Spleen (tissue), 13 donors: ENCODE data around the gene CHRNA3. TPM values are rescaled to one million over a fixed set of nuclear protein-coding genes. Genes with fewer than 3 reads are reported as not detected.

ENCODE experiments used
- DNase-seq: peaks from one replicate; pipeline ENCODE4 v3.0.0-alpha.2; 2020
- H3K27ac ChIP-seq, 8 donors: fragments of 200-600 bp; sonication (generic) in 7 of 8; 1 replicate in 4 of 8; 2 replicates in 4 of 8; pipeline versions ENCODE4 v1.5.0 to v1.8.0; 2016 to 2021; ENCODE audit warnings: inconsistent platforms in 4 of 8, mild to moderate bottlenecking in 4 of 8, moderate library complexity in 1 of 8
- H3K27me3 ChIP-seq, 7 donors: fragments of 200-600 bp; sonication (generic) in 6 of 7; replicated peaks in 1 of 7; 1 replicate in 4 of 7; 2 replicates in 3 of 7; pipeline versions ENCODE4 v1.5.0 to v1.8.0; 2016 to 2021; ENCODE audit warnings: inconsistent platforms in 3 of 7, mild to moderate bottlenecking in 1 of 7
- H3K36me3 ChIP-seq, 6 donors: fragments of 200-600 bp; sonication (generic) in 5 of 6; 1 replicate in 4 of 6; 2 replicates in 2 of 6; pipeline versions ENCODE4 v1.5.0 to v1.8.0; 2016 to 2021; ENCODE audit warnings: inconsistent platforms in 2 of 6
- H3K4me1 ChIP-seq, 6 donors: fragments of 200-600 bp; sonication (generic) in 5 of 6; 1 replicate in 3 of 6; 2 replicates in 3 of 6; pipeline versions ENCODE4 v1.5.0 to v1.8.0; 2016 to 2021; ENCODE audit warnings: inconsistent platforms in 3 of 6
- H3K4me3 ChIP-seq, 8 donors: fragments of 200-600 bp; sonication (generic) in 7 of 8; 1 replicate in 4 of 8; 2 replicates in 4 of 8; pipeline versions ENCODE4 v1.5.0 to v1.8.0; 2016 to 2021; ENCODE audit warnings: inconsistent platforms in 4 of 8, mild to moderate bottlenecking in 4 of 8, moderate library complexity in 2 of 8
- H3K9me3 ChIP-seq, 8 donors: fragments of 200-600 bp; sonication (generic) in 7 of 8; 1 replicate in 4 of 8; 2 replicates in 4 of 8; pipeline versions ENCODE4 v1.5.0 to v1.8.0; 2016 to 2021; ENCODE audit warnings: inconsistent platforms in 4 of 8
- CTCF ChIP-seq, 11 experiments: fragments of 200-600 bp in 7 of 11; fragments of 450-650 bp in 4 of 11; sonication (generic) in 4 of 11; IDR thresholded peaks in 8 of 11; conservative IDR thresholded peaks in 3 of 11; 1 replicate in 7 of 11; 2 replicates in 4 of 11; pipeline versions ENCODE4 v1.4.0 to v1.8.0; 2016 to 2021; ENCODE audit warnings: antibody characterized with exemption in 11 of 11, inconsistent platforms in 4 of 11, mild to moderate bottlenecking in 1 of 11
- POLR2A ChIP-seq, 3 donors: fragments of 450-650 bp; IDR thresholded peaks; one replicate each; pipeline ENCODE4 v1.5.1; 2017; ENCODE audit warnings: antibody characterized with exemption in 3 of 3, mild to moderate bottlenecking in 1 of 3
- POLR2AphosphoS5 ChIP-seq, 3 donors: sonication (generic); formaldehyde crosslinking; IDR thresholded peaks; one replicate each; pipeline ENCODE4 v1.5.1; 2017; ENCODE audit warnings: antibody characterized with exemption in 3 of 3
- WGBS, 5 donors: extraction: QIAGEN DNeasy Blood & Tissue Kit in 3 of 5; methylation state at CpG; one replicate each; pipeline versions ENCODE4 v1.1.5 to v1.1.7; 2013 to 2018; 5-methylcytosine and 5-hydroxymethylcytosine counted together
- intact Hi-C: fragments of 100-400 bp; cut with DNase I; formaldehyde crosslinking; loops from one replicate; pipeline ENCODE4 v1.15.0; 2023; ENCODE audit warnings: low total_unique reads
- long read RNA-seq, 2 donors: transcript quantifications; one replicate each; lab custom pipeline, GENCODE V29; 2026
- polyA plus RNA-seq, 3 donors: library from polyadenylated mRNA; stranded (reverse); fragments of 200-250 nt; gene quantifications; one replicate each; pipeline ENCODE4 v1.2.1, GENCODE V29; 2013
- total RNA-seq, 7 donors: library from RNA; depleted of rRNA in 3 of 7; stranded (reverse); fragments of >200 nt in 3 of 7; fragmentation: NEBNext Ultra II Directional in 4 of 7; extraction: Animal tissue kit (Norgen Biotek cat#: 25700) in 4 of 7; gene quantifications; one replicate each; pipeline versions ENCODE4 v1.1.0 to v1.2.1, GENCODE V29; 2016 to 2021
- donor health status: healthy with polysubstance abuse.
- donor health status: DM: no; HTN: no; CAD: no; lungs with moderate emphysema.
- donor health status: DM: no; HTN: no; CAD: no.
- donor health status: Bipolar disorder and iron deficiency.
- donor health status: healthy.
- donor health status: DM: no; HTN: no; CAD: no.
- donor health status: DM: yes; HTN: yes; CAD: no.

CHRNA3 gene
- total RNA-seq (under 1 TPM in 5 of 7 donors, not detected in 2; 0.23 to 0.66 (median 0.46) TPM), polyA plus RNA-seq (1 to 10 TPM in 1 of 3 donors, under 1 TPM in 2; 0.48 to 1.6 (median 0.74) TPM)
- long read RNA-seq, donor 1, result 0 reads
- long read RNA-seq, donor 2, result 0 reads

DNA sequence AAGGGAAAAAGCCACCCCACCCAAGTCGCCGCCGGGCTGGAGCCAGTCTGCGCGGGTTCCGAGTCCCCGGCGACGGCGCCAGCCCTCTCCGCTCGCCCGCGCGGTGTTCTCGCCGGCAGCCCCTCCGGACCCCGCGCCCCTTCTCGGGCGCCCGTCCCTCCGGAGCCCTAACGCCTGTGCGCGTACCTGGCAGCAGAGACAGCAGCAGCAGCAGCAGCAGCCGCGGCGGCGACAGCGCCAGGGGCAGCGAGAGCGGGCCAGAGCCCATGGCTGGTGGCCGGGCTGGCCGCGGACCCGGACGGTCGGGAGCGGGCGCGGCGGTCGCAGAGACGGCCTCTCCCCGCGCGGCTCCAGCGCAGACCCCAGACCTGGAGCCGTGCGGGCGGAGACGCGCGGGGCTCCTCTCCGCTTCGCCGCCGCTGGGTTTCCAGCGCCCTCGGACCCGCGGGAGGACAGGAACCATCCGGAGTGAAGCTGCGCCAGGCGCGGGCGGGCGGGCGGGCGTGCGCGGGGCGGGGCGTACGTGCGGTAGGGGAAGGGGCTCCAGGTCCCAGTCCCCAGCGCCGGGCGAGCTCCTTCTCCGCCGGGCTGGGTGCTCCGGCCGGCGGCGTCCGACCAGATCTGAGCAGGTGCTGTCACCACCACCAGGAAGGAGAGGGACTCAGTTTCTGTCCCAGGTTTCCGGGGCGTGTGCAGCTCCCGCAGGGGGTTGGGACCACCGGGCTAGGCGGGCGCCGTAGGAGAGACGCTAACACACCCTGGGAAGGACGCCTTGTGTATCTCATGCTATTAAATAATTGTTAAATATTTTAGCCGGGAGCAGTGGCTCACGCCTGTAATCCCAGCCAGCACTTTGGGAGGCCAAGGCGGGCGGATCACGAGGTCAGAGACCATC is at the start of gene CHRNA3:
CHRNA3 (minus strand) TSS at position 470 of the 895 bp plus-strand sequence; CDS start at position 268, 202 bp downstream.
- H3K27ac ChIP-seq, result no peak within 1 kb of the TSS
- H3K36me3 ChIP-seq, result no peaks in the 10 kb centered on the region
- intact Hi-C loops, result no loop called here
- peak within 1 kb of the TSS in 7 of 8 donors; percentile 17 to 60 (median 33) for H3K4me3 ChIP-seq
- peaks cover 0 to 65% (median 39%) of the 10 kb centered on the region in 7 donors for H3K27me3 ChIP-seq
- DNase-seq, result no peak
- 1 to 5% (median 4%) methylated on average over 26 to 102 of the region's 102 CpGs for WGBS, 5 donors
- TF ChIP-seq CTCF (IDR thresholded peaks at IDR 0.05 in 8 of 11, conservative IDR thresholded peaks at IDR 0.05 in 3 of 11), result no peak
- TF ChIP-seq POLR2A (IDR thresholded peaks at IDR 0.05), result no peak
- no peak for TF ChIP-seq POLR2AphosphoS5 (IDR thresholded peaks at IDR 0.05)
- no peaks in the 10 kb centered on the region for H3K9me3 ChIP-seq
- peaks cover 10 to 25% (median 19%) of the 10 kb centered on the region in 6 donors for H3K4me1 ChIP-seq

GRCh38 chr15:78668987-78669386 is 48.2 kb upstream of the CHRNA3 start:
- WGBS, 5 donors, result 38 to 70% (median 67%) methylated on average over 2 of the region's 2 CpGs
- no peak overlapping the region for H3K4me3 ChIP-seq
- H3K27me3 ChIP-seq, result no peaks in the 10 kb centered on the region
- DNase-seq, result no peak
- intact Hi-C loops, result no loop called here
- no peak overlapping the region for H3K27ac ChIP-seq
- peaks cover 0 to 28% (median 15%) of the 10 kb centered on the region in 6 donors for H3K4me1 ChIP-seq
- peaks cover 0 to 4% (median 0%) of the 10 kb centered on the region in 8 donors for H3K9me3 ChIP-seq
- H3K36me3 ChIP-seq, result no peaks in the 10 kb centered on the region
- TF ChIP-seq POLR2A (IDR thresholded peaks at IDR 0.05), result no peak
- no peak for TF ChIP-seq CTCF (IDR thresholded peaks at IDR 0.05 in 8 of 11, conservative IDR thresholded peaks at IDR 0.05 in 3 of 11)
- no peak for TF ChIP-seq POLR2AphosphoS5 (IDR thresholded peaks at IDR 0.05)

GRCh38 chr15:78667578-78668236 is 46.9 kb upstream of the CHRNA3 start:
- 80 to 90% (median 87%) methylated on average over 8 of the region's 8 CpGs for WGBS, 5 donors
- intact Hi-C loops, result no loop called here
- DNase-seq, result peak; percentile 27

More at GRCh38 chr15:78667578-78668236, 46.9 kb upstream of the CHRNA3 start:
- peaks cover 0 to 18% (median 8%) of the 10 kb centered on the region in 6 donors for H3K4me1 ChIP-seq
- no peaks in the 10 kb centered on the region for H3K27me3 ChIP-seq
- no peaks in the 10 kb centered on the region for H3K9me3 ChIP-seq
- H3K4me3 ChIP-seq, result no peak overlapping the region
- H3K36me3 ChIP-seq, result no peaks in the 10 kb centered on the region
- no peak for TF ChIP-seq POLR2AphosphoS5 (IDR thresholded peaks at IDR 0.05)
- TF ChIP-seq CTCF (IDR thresholded peaks at IDR 0.05 in 8 of 11, conservative IDR thresholded peaks at IDR 0.05 in 3 of 11), result no peak
- no peak for TF ChIP-seq POLR2A (IDR thresholded peaks at IDR 0.05)
- no peak overlapping the region for H3K27ac ChIP-seq
